Measurements from ENCODE around the gene RABGAP1L.

DNA sequence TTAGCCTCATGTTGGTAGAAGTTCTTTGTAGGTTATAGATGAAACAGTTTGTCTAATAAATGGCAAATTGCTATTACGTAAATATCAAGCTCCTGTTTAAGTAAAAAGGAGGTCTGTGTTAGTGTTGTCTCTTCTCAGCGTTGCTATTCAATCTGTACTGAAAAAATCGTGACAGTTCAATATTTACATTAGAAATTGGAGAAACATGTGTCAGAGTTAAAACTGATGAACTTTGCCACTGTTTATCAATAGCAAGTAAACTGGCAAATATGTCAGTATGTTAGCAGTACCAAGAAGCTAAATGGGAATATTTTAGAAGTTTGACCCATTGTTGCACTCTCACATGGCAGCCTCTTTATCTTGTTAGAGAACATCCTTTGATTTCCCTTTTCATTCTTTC, 506.9 kb downstream of the RABGAP1L start:
- TF ChIP-seq POLR2A (IDR thresholded peaks at IDR 0.05; ENCODE audit: low read depth, low read length) (no peak), POLR2AphosphoS5 (IDR thresholded peaks at IDR 0.05; ENCODE audit: low read depth, low read length) (no peak)
